ENCODE data around the gene PRKAR1A. TPM values are rescaled to one million over a fixed set of nuclear protein-coding genes. Genes with fewer than 3 reads are reported as not detected.
"Not testable (repeated sequence)": the region's sequence is repeated elsewhere in the genome, so short reads cannot be mapped to it uniquely, and the experiment has no call there.

PRKAR1A gene
- total RNA-seq, 1 experiment from 2014 or later: 233 TPM

DNA sequence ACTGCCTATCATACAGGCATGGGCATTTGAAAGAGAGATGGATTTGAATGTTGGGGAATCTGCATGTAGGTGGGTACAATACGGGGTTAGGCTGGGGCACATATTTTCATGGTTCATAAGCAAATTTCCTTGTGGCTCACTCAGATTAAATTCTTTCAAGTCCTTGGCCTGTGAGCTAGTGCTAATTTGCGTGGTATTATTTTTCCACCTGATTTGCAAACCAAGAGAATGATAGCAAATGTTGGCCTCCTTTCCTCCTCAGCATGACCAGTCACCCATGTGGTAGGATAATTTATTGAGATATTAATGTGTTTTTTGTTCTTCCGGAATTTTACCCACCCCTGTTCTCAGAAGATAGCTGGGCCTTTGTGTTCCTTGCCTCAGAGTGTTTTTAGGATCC is 66.0 kb downstream of the PRKAR1A start:
- no peak for DNase-seq (ENCODE audit: low read depth)

DNA sequence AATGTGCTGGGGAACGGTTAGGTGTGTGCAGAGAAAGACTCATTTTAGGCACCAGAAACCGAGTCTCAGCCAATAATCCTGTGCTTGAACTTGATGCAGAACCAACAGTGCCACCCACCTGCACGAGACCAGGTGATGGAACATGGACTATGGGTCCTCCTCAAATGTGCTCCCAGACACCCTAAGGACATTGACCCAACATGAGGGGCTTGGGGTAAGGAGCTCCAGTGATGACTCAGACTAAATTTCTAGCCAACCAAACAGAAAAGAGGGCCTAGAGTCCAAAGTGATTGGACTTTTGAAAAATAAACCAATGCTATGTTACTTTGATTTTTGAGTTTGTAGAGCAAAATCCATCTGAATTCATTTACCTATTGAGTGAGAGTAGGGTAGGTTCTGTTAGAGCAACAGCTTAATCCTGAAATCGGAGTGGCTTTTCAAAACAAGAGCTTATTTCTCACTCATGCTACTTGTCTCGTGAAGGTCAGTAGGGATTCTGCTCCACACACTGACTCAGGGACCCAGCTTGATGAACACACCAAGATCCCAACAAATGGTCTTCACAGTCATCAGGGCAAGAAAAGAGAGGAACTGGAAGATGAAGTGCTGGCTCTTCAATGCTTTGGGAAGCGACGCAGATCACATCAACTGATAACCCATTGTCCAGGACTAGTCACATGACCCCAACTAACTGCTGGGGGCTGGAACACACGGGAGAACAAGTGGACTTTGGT is 67.1 kb downstream of the PRKAR1A start:
- DNase-seq (ENCODE audit: low read depth): no peak

DNA sequence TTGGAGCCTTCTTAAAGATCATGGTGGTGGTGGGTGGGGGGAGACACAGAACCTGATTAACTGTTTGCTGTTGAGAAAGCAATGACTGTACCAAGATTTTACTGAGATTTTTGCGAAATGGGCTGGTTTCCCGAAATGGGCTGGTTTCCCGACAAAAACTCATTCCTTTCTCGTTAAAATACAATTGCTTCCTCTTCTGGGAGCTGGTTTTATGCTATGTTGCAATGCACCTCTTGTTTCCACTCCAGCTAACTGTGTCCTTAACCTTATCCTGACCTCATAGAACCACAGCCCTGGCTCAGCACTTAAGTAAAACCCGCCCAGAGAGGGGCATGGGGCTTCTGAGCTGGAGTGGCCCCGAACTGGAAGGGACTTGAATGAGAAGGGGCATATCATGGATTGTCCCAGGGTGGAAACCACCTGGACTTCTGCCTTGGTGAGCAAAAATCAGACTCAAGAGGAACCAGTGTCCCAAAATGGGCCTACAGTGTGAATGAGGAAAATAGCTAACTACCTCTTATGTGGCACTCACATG is 68.1 kb downstream of the PRKAR1A start:
- no peak for DNase-seq (ENCODE audit: low read depth)

- DNase-seq (ENCODE audit: low read depth): no peak
These were observed 69.8 kb downstream of the PRKAR1A start for GRCh38 chr17:68581863-68582645.

DNA sequence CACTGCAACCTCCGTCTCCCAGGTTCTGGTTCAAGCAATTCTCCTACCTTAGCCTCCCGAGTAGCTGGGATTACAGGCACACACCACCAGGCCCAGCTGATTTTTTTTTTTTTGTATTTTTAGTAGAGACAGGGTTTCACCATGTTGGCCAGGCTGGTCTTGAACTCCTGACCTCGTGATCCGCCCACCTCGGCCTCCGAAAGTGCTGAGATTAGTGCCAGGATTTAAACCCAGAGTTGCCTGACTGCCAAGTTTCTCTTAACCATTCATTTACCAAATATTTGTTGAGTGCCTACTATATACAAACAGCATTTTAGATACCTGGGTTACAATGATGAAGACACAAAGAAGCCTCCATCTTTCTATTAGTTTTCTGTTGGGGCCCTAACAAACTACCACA is 70.6 kb downstream of the PRKAR1A start:
- not testable (repeated sequence) for DNase-seq (ENCODE audit: low read depth)

DNA sequence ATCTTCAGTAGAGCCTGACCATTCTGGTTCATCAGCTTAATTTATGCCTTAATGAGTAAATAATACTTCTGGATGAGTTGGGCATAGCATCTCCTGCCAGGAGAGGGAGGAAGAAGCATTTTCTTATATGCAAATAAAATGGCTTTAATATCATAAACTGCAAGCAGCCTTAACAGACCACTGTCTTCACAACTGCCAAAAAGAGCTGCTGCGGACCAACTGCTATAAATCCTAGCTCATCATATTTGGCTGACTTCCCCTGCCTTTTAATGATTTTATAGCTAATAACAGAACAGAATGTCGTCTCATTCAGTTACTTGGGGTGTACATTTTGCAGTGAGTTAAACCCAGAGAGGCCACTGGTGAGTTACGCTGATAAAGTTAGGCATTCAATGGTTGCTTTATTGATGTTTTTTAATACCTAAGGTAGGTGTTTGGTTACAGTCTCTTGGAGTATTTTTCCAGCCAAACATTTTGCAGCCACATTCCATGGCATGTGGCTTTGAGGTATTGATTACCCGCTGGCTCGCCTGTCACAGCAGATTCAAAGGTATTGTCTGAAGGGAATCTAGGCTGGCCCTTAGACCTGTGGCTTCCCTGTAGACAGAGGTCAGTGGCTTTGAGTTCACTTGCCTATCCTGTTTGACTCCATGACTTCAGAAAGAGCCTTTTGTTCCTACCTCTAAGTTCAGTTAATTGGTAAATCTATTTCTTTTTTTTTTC is 72.5 kb downstream of the PRKAR1A start:
- no peak for DNase-seq (ENCODE audit: low read depth)

- DNase-seq (ENCODE audit: low read depth): no peak
These were observed 73.4 kb downstream of the PRKAR1A start for GRCh38 chr17:68585643-68586042.

GRCh38 chr17:68587026-68587425 is 74.8 kb downstream of the PRKAR1A start:
- no peak for DNase-seq (ENCODE audit: low read depth)

- DNase-seq (ENCODE audit: low read depth): no peak
These were observed 75.6 kb downstream of the PRKAR1A start for GRCh38 chr17:68587847-68588246.

- no peak for DNase-seq (ENCODE audit: low read depth)
These were observed 76.1 kb downstream of the PRKAR1A start for GRCh38 chr17:68588362-68588761.

- no peak for DNase-seq (ENCODE audit: low read depth)
These were observed 76.9 kb downstream of the PRKAR1A start for GRCh38 chr17:68589086-68589485.

GRCh38 chr17:68591583-68591982 is 79.4 kb downstream of the PRKAR1A start:
- no peak for DNase-seq (ENCODE audit: low read depth)

- DNase-seq (ENCODE audit: low read depth): no peak
These were observed 79.8 kb downstream of the PRKAR1A start for GRCh38 chr17:68592009-68592408.

- DNase-seq (ENCODE audit: low read depth): no peak
These were observed 80.7 kb downstream of the PRKAR1A start for GRCh38 chr17:68592682-68593641.

GRCh38 chr17:68594552-68594951 is 82.3 kb downstream of the PRKAR1A start:
- no peak for DNase-seq (ENCODE audit: low read depth)

DNA sequence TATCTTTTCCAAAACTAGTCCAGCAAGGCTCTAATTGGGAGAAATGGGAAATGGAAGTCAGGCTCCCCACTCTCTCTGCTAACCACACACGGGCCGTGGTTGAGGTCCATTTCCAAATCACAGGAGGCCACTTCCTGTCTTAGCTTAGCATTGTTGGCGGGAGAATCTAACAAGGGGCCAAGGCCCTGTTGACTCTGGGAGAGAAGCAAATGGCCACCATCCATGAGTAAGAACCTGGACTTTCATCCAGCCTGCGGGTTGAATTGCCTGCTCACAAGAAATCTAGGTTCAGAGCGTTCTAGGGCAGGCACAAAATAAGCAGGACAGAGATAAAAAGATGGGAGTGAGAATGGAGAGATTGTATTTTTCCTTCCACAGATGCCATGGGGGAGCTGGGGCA is 83.3 kb downstream of the PRKAR1A start:
- peak; percentile 3 for DNase-seq (ENCODE audit: low read depth)

- DNase-seq (ENCODE audit: low read depth): no peak
These were observed 83.8 kb downstream of the PRKAR1A start for GRCh38 chr17:68595986-68596385.

- DNase-seq (ENCODE audit: low read depth): no peak
These were observed 84.2 kb downstream of the PRKAR1A start for GRCh38 chr17:68596411-68596945.

DNA sequence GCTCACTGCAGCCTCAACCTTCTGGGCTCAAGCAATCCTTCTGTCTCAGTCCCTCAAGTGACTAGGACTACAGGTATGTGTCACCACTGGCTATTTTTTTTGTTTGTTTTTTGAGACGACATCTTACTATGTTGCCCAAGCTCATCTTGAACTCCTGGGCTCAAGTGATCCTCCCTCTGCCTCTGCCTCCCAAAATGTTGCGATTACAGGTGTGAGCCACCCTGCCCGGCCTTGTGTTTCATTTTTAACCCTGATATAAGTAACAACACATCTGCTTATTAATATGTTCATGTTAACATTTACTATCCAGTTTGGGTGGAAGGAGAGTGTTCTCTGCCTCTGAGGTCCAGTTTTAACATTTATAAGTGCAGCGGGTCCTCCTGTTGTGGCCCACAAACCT is 85.8 kb downstream of the PRKAR1A start:
- no peak for DNase-seq (ENCODE audit: low read depth)

GRCh38 chr17:68598545-68598961 is 86.3 kb downstream of the PRKAR1A start:
- no peak for DNase-seq (ENCODE audit: low read depth)

DNA sequence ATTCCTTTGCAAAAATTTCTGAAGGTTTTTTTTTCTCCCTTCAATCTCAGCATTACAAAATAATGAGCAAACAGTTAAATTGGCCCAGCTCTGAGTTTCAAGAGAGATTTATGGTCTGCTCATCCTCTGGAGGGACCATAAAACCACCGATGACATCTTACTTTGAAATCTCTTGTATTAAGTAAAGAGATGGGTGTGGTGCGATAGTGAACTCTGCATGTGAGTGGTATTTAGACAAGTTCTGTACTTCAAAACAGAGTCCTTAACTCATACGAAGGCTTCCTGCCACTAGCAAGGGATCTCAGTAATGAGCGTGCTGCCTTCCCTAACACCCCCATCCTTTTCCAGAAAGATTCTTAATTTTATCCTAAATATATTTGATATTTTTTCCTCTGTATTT is 86.9 kb downstream of the PRKAR1A start:
- no peak for DNase-seq (ENCODE audit: low read depth)

Data from LHCN-M2 (cell line).